Caco-2 (cell line): Measurements from ENCODE around the gene NDFIP1. TPM values are rescaled to one million over a fixed set of nuclear protein-coding genes. Genes with fewer than 3 reads are reported as not detected.

Source experiments
- BruUV-seq: library from RNA; stranded (reverse); fragments of 400-500 nt; replicated peaks from 2 replicates; lab custom pipeline; 2021; lab: Mats Ljungman, UMichigan
- CTCF ChIA-PET: fragments of 300-600 bp; sonication (Branson Sonifier 250); formaldehyde crosslinking; loops from one replicate; lab custom pipeline; 2022; ENCODE audit warnings: antibody characterized with exemption; lab: Charles Lee
- POLR2A ChIA-PET: fragments of 300-600 bp; sonication (Branson Sonifier 250); formaldehyde crosslinking; loops from one replicate; lab custom pipeline; 2022; ENCODE audit warnings: antibody characterized with exemption; lab: Charles Lee
- DNase-seq, 2 experiments: peaks; one replicate each; pipeline versions ENCODE4 v3.0.0 to v3.0.0-alpha.2; 2020 to 2022
- H3K27me3 ChIP-seq: replicated peaks from 2 replicates; pipeline ENCODE4 v1.6.0; 2011; ENCODE audit warnings: low read length; ENCODE audit not compliant: control insufficient read depth, insufficient read depth
- H3K36me3 ChIP-seq: 2 replicates; pipeline ENCODE4 v1.5.1; 2011; ENCODE audit warnings: low read length; ENCODE audit not compliant: control insufficient read depth, insufficient read depth
- H3K4me1 ChIP-seq: fragments of 250-450 bp; sonication (Bioruptor Pico); 2 replicates; pipeline ENCODE4 v1.5.1; 2020; ENCODE audit warnings: mild to moderate bottlenecking
- H3K4me3 ChIP-seq: 2 replicates; pipeline ENCODE4 v1.5.1; 2011; ENCODE audit warnings: low read depth, mild to moderate bottlenecking, control low read depth, low read length
- H3K9me3 ChIP-seq: fragments of 250-450 bp; sonication (Bioruptor Pico); 2 replicates; pipeline ENCODE4 v1.5.1; 2020; ENCODE audit warnings: mild to moderate bottlenecking, moderate library complexity
- H3K27ac Mint-ChIP-seq: one replicate; pipeline ENCODE4 v1.8.0; 2022; ENCODE audit warnings: mixed read lengths; ENCODE audit not compliant: unreplicated experiment
- H3K27me3 Mint-ChIP-seq: one replicate; pipeline ENCODE4 v1.8.0; 2022; ENCODE audit warnings: mixed read lengths; ENCODE audit not compliant: insufficient read depth, unreplicated experiment
- H3K36me3 Mint-ChIP-seq: one replicate; pipeline ENCODE4 v1.8.0; 2022; ENCODE audit warnings: mild to moderate bottlenecking, mixed read lengths; ENCODE audit not compliant: insufficient read depth, unreplicated experiment
- H3K4me1 Mint-ChIP-seq: one replicate; pipeline ENCODE4 v1.8.0; 2022; ENCODE audit warnings: low read depth, mixed read lengths; ENCODE audit not compliant: unreplicated experiment
- H3K4me3 Mint-ChIP-seq: one replicate; pipeline ENCODE4 v1.8.0; 2022; ENCODE audit warnings: mild to moderate bottlenecking, moderate library complexity, mixed read lengths; ENCODE audit not compliant: unreplicated experiment
- H3K9me3 Mint-ChIP-seq: one replicate; pipeline ENCODE4 v1.8.0; 2022; ENCODE audit warnings: mixed read lengths; ENCODE audit not compliant: unreplicated experiment
- intact Hi-C: fragments of 100-400 bp; cut with micrococcal nuclease; formaldehyde crosslinking; loops from one replicate; pipeline ENCODE4 v1.10.0; 2022; ENCODE audit not compliant: unreplicated experiment
- total RNA-seq: library from RNA; stranded (reverse); gene quantifications from 2 replicates; pipeline ENCODE4 v1.2.3, GENCODE V29; 2022
- TF ChIP-seq, protein P1 (sequence below), 2 experiments: fragments of 200-600 bp in 1 of 2; IDR thresholded peaks; 1 replicate in 1 of 2; 2 replicates in 1 of 2; pipeline versions ENCODE4 v1.5.1 to v1.8.0; 2011 to 2022; ENCODE audit warnings: antibody characterized with exemption in 1 of 2, control low read depth in 1 of 2, inconsistent platforms in 1 of 2, low read depth in 1 of 2, low read length in 1 of 2, mild to moderate bottlenecking in 1 of 2, moderate library complexity in 1 of 2; ENCODE audit not compliant: insufficient read depth in 1 of 2, severe bottlenecking in 1 of 2, unreplicated experiment in 1 of 2

Gene NDFIP1
- total RNA-seq, 1 experiment from 2014 or later = 51.6 TPM

DNA sequence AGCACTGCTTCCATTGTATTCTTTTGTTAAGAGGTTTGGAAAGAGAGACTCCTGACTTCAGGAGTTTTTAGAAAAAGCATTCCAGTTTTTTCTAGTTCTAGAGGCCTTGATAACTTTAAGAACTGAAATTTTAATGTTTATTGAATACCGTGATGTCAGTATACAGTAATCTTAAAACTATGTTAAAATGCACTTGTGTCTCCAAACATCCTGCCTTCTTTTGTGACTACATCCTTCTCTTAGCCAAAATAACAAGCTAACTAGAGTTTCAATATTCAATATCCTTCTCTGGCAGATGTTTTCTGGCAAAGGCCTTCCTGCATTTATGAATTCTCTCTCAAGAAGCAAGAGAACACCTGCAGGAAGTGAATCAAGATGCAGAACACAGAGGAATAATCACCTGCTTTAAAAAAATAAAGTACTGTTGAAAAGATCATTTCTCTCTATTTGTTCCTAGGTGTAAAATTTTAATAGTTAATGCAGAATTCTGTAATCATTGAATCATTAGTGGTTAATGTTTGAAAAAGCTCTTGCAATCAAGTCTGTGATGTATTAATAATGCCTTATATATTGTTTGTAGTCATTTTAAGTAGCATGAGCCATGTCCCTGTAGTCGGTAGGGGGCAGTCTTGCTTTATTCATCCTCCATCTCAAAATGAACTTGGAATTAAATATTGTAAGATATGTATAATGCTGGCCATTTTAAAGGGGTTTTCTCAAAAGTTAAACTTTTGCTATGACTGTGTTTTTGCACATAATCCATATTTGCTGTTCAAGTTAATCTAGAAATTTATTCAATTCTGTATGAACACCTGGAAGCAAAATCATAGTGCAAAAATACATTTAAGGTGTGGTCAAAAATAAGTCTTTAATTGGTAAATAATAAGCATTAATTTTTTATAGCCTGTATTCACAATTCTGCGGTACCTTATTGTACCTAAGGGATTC, 43.1 kb downstream of the NDFIP1 start:
- CTCF ChIA-PET = interaction anchor here (0.5 to 1.3 kb wide), 5 partner anchors 40 to 397 kb away, joined by 3 to 8 read pairs (median 4); no protein-coding TSS in a partner anchor
- Histone ChIP-seq H3K4me1 (peaks cover 4% of the 10 kb centered on the region; the same call in 1 of the 2 replicates), H3K27me3 (no peaks in the 10 kb centered on the region), H3K36me3 (no peaks in the 10 kb centered on the region; the same call in 1 of the 2 replicates), H3K4me3 (no peak overlapping the region), H3K9me3 (no peaks in the 10 kb centered on the region)
- H3K27ac Mint-ChIP-seq = no peak overlapping the region
- TF ChIP-seq, protein P1, sequence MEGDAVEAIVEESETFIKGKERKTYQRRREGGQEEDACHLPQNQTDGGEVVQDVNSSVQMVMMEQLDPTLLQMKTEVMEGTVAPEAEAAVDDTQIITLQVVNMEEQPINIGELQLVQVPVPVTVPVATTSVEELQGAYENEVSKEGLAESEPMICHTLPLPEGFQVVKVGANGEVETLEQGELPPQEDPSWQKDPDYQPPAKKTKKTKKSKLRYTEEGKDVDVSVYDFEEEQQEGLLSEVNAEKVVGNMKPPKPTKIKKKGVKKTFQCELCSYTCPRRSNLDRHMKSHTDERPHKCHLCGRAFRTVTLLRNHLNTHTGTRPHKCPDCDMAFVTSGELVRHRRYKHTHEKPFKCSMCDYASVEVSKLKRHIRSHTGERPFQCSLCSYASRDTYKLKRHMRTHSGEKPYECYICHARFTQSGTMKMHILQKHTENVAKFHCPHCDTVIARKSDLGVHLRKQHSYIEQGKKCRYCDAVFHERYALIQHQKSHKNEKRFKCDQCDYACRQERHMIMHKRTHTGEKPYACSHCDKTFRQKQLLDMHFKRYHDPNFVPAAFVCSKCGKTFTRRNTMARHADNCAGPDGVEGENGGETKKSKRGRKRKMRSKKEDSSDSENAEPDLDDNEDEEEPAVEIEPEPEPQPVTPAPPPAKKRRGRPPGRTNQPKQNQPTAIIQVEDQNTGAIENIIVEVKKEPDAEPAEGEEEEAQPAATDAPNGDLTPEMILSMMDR (IDR thresholded peaks at IDR 0.05; ENCODE audit: insufficient read depth in 1 of 2, low read depth in 1 of 2, low read length in 1 of 2, severe bottlenecking in 1 of 2, unreplicated experiment in 1 of 2) = peak; percentile 83 to 87
- TSS peak; percentile 76 for BruUV-seq
- no peaks in the 10 kb centered on the region for H3K27me3 Mint-ChIP-seq
- H3K36me3 Mint-ChIP-seq = peaks cover 10% of the 10 kb centered on the region
- POLR2A ChIA-PET = interaction anchor here (0.7 kb wide), 1 partner anchor 208 kb away, joined by 9 read pairs; no protein-coding TSS in a partner anchor
- H3K9me3 Mint-ChIP-seq = no peaks in the 10 kb centered on the region
- peak in 1 of 2 experiments; percentile 65 for DNase-seq
- H3K4me3 Mint-ChIP-seq = no peak overlapping the region
- intact Hi-C loops = loop anchor here (1.0 to 5.0 kb wide), 6 partner anchors 55 to 546 kb away; no protein-coding TSS in a partner anchor
- H3K4me1 Mint-ChIP-seq = no peaks in the 10 kb centered on the region

GRCh38 chr5:142152384-142152732, 43.8 kb downstream of the NDFIP1 start:
- Mint-ChIP-seq H3K4me1 (no peaks in the 10 kb centered on the region), H3K36me3 (peaks cover 4% of the 10 kb centered on the region), H3K9me3 (no peaks in the 10 kb centered on the region), H3K27ac (no peak overlapping the region), H3K4me3 (no peak overlapping the region), H3K27me3 (no peaks in the 10 kb centered on the region)
- POLR2A ChIA-PET = interaction anchor here (0.7 kb wide), 1 partner anchor 207 kb away, joined by 9 read pairs; no protein-coding TSS in a partner anchor
- peaks cover 4% of the 10 kb centered on the region; the same call in 1 of the 2 replicates for H3K4me1 ChIP-seq
- no peaks in the 10 kb centered on the region for H3K27me3 ChIP-seq
- no peaks in the 10 kb centered on the region for H3K9me3 ChIP-seq
- intact Hi-C loops = loop anchor here (1.0 to 5.0 kb wide), 6 partner anchors 54 to 545 kb away; no protein-coding TSS in a partner anchor
- CTCF ChIA-PET = interaction anchor here (0.6 to 1.3 kb wide), 9 partner anchors 40 to 1520 kb away, joined by 3 to 10 read pairs (median 5); no protein-coding TSS in a partner anchor
- no peak for DNase-seq
- H3K36me3 ChIP-seq = no peaks in the 10 kb centered on the region; the same call in 1 of the 2 replicates
- TF ChIP-seq, protein P1 (IDR thresholded peaks at IDR 0.05; ENCODE audit: insufficient read depth in 1 of 2, low read depth in 1 of 2, low read length in 1 of 2, severe bottlenecking in 1 of 2, unreplicated experiment in 1 of 2) = no peak
- no TSS peak for BruUV-seq
- H3K4me3 ChIP-seq = no peak overlapping the region
